Measurements from ENCODE around the gene GKN2.

The GKN2 gene

DNA sequence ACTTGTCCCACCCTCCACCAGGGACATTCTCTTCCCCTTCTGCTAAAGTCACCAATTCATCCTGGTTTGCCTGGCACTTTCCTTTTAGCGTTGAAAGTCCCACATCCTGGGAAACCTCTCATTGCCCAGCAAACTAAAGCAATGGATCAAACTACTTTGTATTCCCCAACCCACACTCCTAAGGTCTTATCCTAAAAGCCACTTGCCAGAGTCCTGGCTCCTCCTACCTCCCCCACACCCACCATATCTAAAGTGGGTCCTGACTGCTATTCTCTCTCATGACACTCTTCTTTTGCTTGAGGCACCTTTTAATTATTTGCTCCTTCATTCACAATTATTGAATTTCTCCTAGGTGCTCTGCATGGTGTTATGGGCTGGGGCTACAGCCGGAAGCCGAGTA, 40.6 kb downstream of the GKN2 start:
- H3K27ac ChIP-seq: no peak overlapping the region
- DNase-seq (ENCODE audit: low read depth, low spot score): no peak

GRCh38 chr2:68911709-68912108, 41.0 kb downstream of the GKN2 start:
- Histone ChIP-seq H3K9me3 (ENCODE audit: low read depth, low read length) (no peaks in the 10 kb centered on the region), H3K36me3 (ENCODE audit: insufficient read depth, low read length) (no peaks in the 10 kb centered on the region), H3K27ac (no peak overlapping the region), H3K4me3 (no peak overlapping the region), H3K9ac (ENCODE audit: insufficient read length) (no peak overlapping the region)
- DNase-seq (ENCODE audit: low read depth, low spot score): no peak
- TF ChIP-seq FOXP2 (optimal IDR thresholded peaks at IDR 0.05; ENCODE audit: control extremely low read depth, extremely low read length, insufficient read depth) (no peak), EZH2 (IDR thresholded peaks at IDR 0.05) (no peak), POLR2AphosphoS5 (IDR thresholded peaks at IDR 0.05; ENCODE audit: borderline replicate concordance, low read depth, low read length) (no peak)

More for the DNA sequence above, 40.6 kb downstream of the GKN2 start:
- H3K9me3 ChIP-seq (ENCODE audit: low read depth, low read length): no peaks in the 10 kb centered on the region
- H3K36me3 ChIP-seq (ENCODE audit: insufficient read depth, low read length): no peaks in the 10 kb centered on the region
- H3K9ac ChIP-seq (ENCODE audit: insufficient read length): no peak overlapping the region
- H3K4me3 ChIP-seq: no peak overlapping the region
- TF ChIP-seq EZH2 (IDR thresholded peaks at IDR 0.05) (no peak), FOXP2 (optimal IDR thresholded peaks at IDR 0.05; ENCODE audit: control extremely low read depth, extremely low read length, insufficient read depth) (no peak), POLR2AphosphoS5 (IDR thresholded peaks at IDR 0.05; ENCODE audit: borderline replicate concordance, low read depth, low read length) (no peak)

DNA sequence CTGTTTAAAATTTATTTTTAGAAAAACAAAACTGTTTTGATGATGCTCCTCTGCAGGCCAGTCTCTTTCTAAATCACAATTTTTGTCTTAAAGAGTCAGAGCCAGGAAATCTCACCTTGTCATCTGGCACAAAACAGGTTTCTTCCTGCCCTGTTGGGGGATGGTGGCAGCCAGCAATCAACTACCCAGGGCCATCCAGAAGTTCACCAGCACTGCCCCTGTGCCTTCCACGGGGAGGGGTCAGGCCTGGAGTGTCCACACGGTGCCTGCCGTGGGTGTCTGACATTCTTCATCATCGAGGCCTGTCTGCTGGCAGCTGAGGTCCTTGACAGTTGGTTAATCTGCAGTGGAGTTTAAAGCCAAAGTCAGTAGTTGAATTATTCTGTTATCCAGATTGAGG, 41.4 kb downstream of the GKN2 start:
- H3K4me3 ChIP-seq: no peak overlapping the region
- H3K36me3 ChIP-seq (ENCODE audit: insufficient read depth, low read length): no peaks in the 10 kb centered on the region
- H3K9ac ChIP-seq (ENCODE audit: insufficient read length): no peak overlapping the region
- H3K9me3 ChIP-seq (ENCODE audit: low read depth, low read length): no peaks in the 10 kb centered on the region
- DNase-seq (ENCODE audit: low read depth, low spot score): no peak
- H3K27ac ChIP-seq: no peak overlapping the region
- TF ChIP-seq POLR2AphosphoS5 (IDR thresholded peaks at IDR 0.05; ENCODE audit: borderline replicate concordance, low read depth, low read length): no peak
- no peak for TF ChIP-seq EZH2 (IDR thresholded peaks at IDR 0.05)
- TF ChIP-seq FOXP2 (optimal IDR thresholded peaks at IDR 0.05; ENCODE audit: control extremely low read depth, extremely low read length, insufficient read depth): no peak

DNA sequence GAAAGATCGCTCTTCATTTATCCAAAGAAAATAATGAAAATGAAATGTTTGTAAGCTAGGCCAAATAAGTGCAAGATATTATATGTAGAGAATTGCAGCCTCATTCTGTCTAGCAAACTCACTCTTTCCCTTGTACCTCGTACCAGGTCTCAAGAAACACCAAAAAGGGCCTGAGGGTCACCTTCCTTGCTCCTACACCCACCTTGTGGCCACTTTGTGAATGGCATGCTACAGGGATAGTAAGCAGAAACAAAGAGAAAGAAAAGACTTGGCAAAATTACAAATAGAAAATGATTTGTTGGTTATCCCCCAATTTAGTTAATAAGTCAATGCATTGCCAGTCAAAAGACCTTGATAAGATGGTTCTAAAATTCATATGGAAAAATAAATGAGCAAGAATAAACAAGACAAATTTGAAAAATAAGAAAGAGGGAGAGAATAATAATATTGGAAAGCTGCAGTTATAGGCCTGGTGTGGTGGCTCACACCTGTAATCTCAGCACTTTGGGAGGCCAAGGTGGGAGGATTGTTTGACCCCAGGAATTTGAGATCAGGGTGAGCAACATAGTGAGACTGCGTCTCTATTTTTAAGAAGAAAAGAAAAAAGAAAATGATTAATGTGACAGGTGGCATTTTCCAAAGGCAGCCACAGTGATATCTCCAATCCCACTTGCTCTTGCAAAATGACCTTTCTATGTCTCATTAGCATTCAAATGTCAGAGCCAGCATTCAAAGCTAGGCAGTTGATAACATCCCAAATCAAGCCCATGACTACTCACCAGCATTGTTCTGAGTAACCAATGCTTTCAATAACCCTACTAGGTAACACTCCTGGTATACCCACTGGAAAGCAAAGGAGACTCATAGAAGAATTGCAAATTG, 42.7 kb downstream of the GKN2 start:
- Histone ChIP-seq H3K4me3 (no peak overlapping the region), H3K9me3 (ENCODE audit: low read depth, low read length) (no peaks in the 10 kb centered on the region), H3K9ac (ENCODE audit: insufficient read length) (no peak overlapping the region), H3K27ac (no peak overlapping the region), H3K36me3 (ENCODE audit: insufficient read depth, low read length) (no peaks in the 10 kb centered on the region)
- TF ChIP-seq EZH2 (IDR thresholded peaks at IDR 0.05): no peak
- TF ChIP-seq POLR2AphosphoS5 (IDR thresholded peaks at IDR 0.05; ENCODE audit: borderline replicate concordance, low read depth, low read length): no peak
- TF ChIP-seq FOXP2 (optimal IDR thresholded peaks at IDR 0.05; ENCODE audit: control extremely low read depth, extremely low read length, insufficient read depth): no peak
- peak; percentile 53 for DNase-seq (ENCODE audit: low read depth, low spot score)

DNA sequence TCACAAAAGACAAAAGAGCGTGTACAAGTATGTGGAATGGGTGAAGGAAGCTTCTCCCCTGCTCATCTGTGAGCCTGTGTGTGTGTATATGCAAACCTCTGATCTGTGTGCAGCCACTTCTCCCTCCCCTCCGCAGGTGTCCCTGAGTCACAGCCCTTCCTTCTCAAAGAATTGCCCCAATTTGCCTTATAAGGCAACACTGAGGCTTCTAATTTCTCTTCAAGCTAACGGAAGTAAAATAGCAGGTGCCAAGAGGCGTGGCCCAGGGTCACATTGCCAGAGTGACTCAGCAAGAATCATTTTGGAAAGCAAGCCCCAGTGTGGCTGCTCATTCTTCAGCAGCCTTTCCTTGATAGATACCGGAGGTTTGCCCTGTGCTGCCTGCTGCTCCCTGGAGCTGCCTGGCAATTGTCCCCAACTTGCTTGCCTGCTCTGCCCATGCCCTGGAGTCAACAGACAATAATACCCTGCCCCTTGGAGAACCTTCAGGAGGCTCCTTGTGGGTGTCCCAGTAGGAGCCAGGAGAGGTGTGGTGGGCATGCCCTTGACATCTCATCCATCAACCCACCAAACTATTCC, 44.2 kb downstream of the GKN2 start:
- 0 out of 2 replicates have a peak, but pooled peaks have one; percentile 21 for TF ChIP-seq POLR2AphosphoS5 (IDR thresholded peaks at IDR 0.05; ENCODE audit: borderline replicate concordance, low read depth, low read length)
- no peak for TF ChIP-seq FOXP2 (optimal IDR thresholded peaks at IDR 0.05; ENCODE audit: control extremely low read depth, extremely low read length, insufficient read depth)
- H3K27ac ChIP-seq: peak overlapping the region; percentile 81
- no peaks in the 10 kb centered on the region for H3K9me3 ChIP-seq (ENCODE audit: low read depth, low read length)
- H3K4me3 ChIP-seq: no peak overlapping the region
- peak; percentile 44 for DNase-seq (ENCODE audit: low read depth, low spot score)
- no peaks in the 10 kb centered on the region for H3K36me3 ChIP-seq (ENCODE audit: insufficient read depth, low read length)
- H3K9ac ChIP-seq (ENCODE audit: insufficient read length): peak overlapping the region; percentile 24

DNA sequence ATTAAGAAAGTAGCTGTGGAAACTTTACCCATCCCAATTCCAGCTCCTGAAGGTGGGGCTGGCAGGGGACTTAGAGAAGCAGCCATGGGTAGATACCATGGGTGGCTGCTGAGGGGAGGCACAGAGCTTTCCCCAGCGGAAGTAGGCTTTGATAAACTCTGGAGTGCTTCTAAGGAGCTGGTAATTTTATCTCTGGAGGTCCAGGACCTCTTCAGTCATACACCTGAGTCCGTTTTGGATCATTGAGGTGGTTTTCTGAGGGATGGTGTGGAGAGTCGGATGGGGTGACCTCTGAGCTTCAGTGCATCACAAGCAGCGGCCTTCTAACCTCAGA, 44.8 kb downstream of the GKN2 start:
- Histone ChIP-seq H3K36me3 (ENCODE audit: insufficient read depth, low read length) (no peaks in the 10 kb centered on the region), H3K4me3 (no peak overlapping the region), H3K9me3 (ENCODE audit: low read depth, low read length) (no peaks in the 10 kb centered on the region), H3K27ac (peak overlapping the region; percentile 81), H3K9ac (ENCODE audit: insufficient read length) (no peak overlapping the region)
- TF ChIP-seq EZH2 (IDR thresholded peaks at IDR 0.05): no peak
- TF ChIP-seq FOXP2 (optimal IDR thresholded peaks at IDR 0.05; ENCODE audit: control extremely low read depth, extremely low read length, insufficient read depth): no peak
- TF ChIP-seq POLR2AphosphoS5 (IDR thresholded peaks at IDR 0.05; ENCODE audit: borderline replicate concordance, low read depth, low read length): no peak
- no peak for DNase-seq (ENCODE audit: low read depth, low spot score)

GRCh38 chr2:68907232-68907919, 45.3 kb downstream of the GKN2 start:
- DNase-seq (ENCODE audit: low read depth, low spot score): no peak
- Histone ChIP-seq H3K27ac (peak overlapping the region; percentile 81; the same call in 1 of the 2 replicates), H3K9ac (ENCODE audit: insufficient read length) (no peak overlapping the region), H3K4me3 (no peak overlapping the region), H3K9me3 (ENCODE audit: low read depth, low read length) (no peaks in the 10 kb centered on the region), H3K36me3 (ENCODE audit: insufficient read depth, low read length) (no peaks in the 10 kb centered on the region)
- TF ChIP-seq POLR2AphosphoS5 (IDR thresholded peaks at IDR 0.05; ENCODE audit: borderline replicate concordance, low read depth, low read length) (no peak), EZH2 (IDR thresholded peaks at IDR 0.05) (no peak), FOXP2 (optimal IDR thresholded peaks at IDR 0.05; ENCODE audit: control extremely low read depth, extremely low read length, insufficient read depth) (no peak)

GRCh38 chr2:68906716-68907115, 46.0 kb downstream of the GKN2 start:
- H3K9me3 ChIP-seq (ENCODE audit: low read depth, low read length): no peaks in the 10 kb centered on the region
- no peaks in the 10 kb centered on the region for H3K36me3 ChIP-seq (ENCODE audit: insufficient read depth, low read length)
- no peak for DNase-seq (ENCODE audit: low read depth, low spot score)
- TF ChIP-seq EZH2 (IDR thresholded peaks at IDR 0.05): no peak
- no peak for TF ChIP-seq FOXP2 (optimal IDR thresholded peaks at IDR 0.05; ENCODE audit: control extremely low read depth, extremely low read length, insufficient read depth)
- no peak for TF ChIP-seq POLR2AphosphoS5 (IDR thresholded peaks at IDR 0.05; ENCODE audit: borderline replicate concordance, low read depth, low read length)
- H3K27ac ChIP-seq: no peak overlapping the region
- no peak overlapping the region for H3K9ac ChIP-seq (ENCODE audit: insufficient read length)
- no peak overlapping the region for H3K4me3 ChIP-seq

Measured in SK-N-MC (cell line).